ELR (cell line): ENCODE measurements around the gene FGD5.

ENCODE experiments used
- DNase-seq: peaks from one replicate; pipeline ENCODE4 v3.0.0-alpha.2; 2015; ENCODE audit warnings: low read depth

Gene FGD5

DNA sequence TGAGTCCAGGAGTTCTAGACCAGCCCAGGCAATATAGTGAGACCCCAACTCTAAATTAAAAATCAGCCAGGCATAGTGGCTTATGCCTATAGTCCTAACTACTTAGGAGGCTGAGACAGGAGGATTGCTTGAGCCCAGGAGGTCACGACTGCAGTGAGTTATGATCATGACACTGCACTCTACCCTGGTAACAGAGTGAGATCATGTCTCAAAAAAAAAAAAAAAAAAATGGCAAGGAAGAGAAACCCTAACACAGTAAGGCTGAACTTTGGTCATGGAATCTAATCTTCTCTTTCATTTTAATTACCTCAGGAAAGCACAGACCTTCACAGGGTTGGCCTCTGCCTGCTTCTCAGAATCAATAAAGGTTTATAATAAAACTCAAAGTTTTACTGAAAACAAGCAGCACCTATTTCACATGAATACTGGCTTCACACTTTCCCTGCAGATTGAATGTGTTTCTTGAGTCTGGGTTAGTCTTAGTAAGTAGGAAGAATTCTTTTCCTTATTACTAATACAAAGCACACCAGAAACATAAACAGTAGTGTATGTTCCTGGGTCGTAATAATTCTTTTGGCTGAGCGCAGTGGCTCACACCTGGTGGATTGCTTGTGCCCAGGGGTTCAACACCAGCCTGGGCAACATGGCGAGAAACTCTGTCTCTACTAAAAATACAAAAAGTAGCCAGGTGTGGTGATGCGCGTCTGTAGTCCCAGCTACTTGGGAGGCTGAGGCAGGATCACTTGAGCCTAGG lies 117.0 kb downstream of the FGD5 start:
- DNase-seq: no peak

DNA sequence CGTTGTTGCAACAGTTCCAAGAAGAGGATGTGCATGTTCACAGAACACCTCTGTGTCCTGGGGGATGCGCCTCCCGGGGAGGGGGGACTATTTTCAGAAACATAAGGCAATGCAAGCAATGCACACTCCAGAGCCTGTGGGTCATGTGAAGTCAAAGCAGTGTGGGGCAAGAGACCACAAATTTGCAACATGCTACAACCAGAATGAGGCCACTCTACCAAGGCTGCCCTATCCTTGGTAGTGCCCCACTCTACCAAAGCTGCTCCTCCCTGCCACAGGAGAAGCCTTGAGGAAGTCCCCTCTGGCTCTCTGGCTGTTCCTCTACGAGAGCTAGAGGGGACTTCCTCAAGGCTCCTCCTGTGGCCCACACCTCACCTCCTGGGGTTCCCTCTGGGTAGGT lies 120.2 kb downstream of the FGD5 start:
- no peak for DNase-seq

DNA sequence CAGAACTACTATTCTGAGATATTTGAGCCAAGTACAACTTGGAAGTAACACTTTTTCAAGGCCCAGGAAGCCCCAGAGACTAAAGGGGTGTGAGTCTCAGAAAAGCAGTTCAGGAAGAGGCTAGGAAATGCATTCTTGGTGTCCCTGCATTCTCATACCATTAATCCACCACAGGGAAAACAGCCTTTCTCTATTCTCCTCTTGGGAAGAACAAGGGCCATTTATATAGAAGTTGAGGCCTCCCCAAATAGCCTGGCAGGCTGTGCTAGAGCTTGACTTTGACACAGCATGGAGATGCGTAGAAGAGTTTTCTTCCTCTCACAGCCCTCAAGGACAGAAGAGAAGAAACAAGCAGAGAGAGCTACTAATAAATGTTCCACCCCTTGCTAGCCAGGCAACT lies 123.1 kb downstream of the FGD5 start:
- DNase-seq: no peak

- DNase-seq: no peak
These were observed 124.3 kb downstream of the FGD5 start for GRCh38 chr3:14943042-14943441.

DNA sequence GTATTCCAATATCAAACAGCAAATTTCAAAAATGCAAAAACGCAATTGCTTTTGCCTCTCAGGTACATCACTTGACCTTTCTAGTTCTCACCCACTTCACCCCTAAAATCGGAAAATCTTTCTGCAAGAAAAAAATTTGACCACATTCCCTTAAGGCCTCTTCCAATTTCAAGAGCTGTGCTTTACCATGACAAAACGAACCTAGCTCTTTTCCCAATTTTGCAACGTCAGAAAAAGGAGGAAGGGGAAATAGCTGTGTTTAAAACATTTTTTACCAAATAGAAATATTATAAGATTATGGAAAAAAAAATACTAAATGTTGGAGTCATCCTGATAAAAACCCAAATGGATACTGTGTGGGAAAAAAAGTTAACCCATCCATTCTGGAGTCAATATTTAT lies 127.5 kb downstream of the FGD5 start:
- no peak for DNase-seq

DNA sequence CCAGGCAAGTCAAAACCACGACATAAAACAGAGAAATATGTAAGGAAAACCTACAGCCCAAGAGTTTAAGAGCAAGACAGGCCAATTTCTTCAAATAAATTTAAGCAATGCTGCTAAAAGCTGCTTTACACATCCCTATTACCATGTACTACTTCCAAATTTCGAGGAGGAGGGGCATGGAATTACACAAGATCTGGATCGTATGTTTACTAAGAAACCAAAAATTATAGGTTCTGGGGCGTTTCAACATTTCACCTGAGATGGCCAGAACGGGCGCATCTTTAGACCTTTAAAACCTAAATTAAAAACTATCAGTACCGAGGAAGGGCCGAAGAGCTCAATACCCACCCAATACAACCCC lies 128.0 kb downstream of the FGD5 start:
- no peak for DNase-seq

DNA sequence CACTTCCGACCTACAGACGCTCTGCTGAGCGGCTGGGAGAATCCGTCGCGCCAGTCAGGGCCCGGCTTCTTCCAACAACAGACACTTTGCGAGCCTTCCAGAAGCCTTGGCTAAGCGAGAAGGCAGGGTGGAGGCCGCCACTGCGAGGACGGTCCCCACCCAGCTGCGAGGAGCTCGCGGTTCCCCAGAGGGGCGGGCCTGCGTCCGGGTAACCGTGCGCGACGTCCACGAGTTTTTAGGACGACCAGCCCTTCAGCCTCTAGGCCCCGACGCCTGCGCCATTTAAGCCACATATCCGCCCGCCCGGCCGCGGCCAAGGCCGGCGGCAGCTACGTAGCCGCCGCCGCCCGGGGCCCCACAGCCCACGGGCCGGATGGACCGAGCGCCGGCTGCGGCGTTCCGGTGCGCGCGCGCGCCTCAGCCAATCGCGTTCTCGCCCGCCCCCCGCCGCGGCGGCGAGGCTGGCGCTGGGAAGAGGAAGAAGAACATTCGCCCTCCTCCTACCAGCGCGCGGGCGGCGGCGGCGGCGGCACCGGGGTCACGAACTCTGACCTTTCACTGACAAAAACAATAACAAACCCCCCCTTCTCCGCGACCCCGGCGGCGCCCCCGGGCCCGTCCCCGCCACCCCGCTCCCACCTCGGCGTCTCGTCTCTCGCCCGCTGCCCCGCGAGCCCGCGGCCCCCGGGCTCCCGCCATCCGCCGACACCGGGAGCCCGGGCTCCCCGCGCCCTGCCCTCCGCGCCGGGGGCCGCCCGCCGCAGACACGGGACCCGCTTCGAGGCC lies 128.5 kb downstream of the FGD5 start, which contains the start of gene NR2C2:
Gene NR2C2 (plus strand): TSS at position 484 of the 786 bp plus-strand sequence. CDS start 56,332 bp downstream, outside the sequence.
- DNase-seq: peak; percentile 80

GRCh38 chr3:14947886-14948608 lies 129.3 kb downstream of the FGD5 start:
- DNase-seq: peak; percentile 95

DNA sequence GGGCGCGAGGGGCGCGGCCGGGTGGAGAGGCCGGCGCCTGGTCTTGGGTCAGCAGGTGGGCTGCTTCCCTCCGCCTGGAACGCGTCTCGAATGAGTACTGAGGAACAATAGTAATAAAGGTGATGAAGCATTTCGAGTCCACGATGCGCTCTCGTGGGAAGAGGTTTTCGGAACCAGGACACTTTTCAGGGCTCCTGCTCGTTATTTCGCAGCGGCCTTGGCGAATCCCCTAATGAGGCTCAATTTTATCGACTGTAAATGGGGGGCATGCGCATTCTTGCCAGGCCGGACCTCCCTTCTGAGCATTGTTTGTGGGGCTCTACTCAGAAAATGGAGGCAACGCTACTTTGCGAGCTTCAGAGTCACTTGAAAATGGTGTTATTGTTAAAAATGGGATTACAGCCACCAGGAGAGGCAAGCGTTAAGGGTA lies 129.9 kb downstream of the FGD5 start:
- DNase-seq: no peak

DNA sequence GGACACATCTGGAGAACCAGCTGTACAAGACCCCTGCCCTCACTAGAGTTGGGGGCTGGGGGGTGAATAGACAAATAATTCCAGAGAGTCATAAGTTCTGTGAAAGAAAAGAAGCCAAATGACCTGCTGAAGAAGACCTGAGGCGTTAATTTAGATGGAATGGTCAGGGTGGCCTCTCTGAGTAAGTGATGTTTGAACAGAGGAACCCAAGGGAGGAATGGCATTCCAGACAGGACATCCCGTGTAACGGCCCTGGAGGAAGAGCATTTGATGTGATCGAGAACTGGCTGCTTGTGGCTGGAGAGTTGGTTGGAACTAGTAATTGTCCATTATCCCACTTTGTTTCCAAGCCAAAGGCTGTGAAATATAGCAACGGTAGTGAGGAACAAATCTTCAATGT lies 130.4 kb downstream of the FGD5 start:
- peak; percentile 32 for DNase-seq

DNA sequence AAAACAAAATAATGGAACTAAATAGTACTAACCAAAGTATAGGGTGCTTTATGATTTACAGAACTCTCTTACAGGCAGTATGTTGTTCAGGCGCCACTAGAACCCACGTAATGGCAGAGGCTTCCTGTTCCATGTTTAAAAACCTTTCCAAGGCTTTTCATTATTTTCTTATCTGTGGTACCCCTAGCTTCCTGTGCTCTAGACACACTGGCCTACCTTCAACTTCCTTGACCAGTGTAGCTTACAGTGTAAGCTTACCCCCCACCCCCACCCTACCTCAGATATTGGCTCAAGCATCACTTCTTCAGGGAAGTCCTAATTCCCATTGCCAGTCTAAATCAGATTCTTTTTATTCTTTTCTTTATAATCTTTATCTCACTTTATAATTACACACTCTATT lies 131.5 kb downstream of the FGD5 start:
- no peak for DNase-seq

DNA sequence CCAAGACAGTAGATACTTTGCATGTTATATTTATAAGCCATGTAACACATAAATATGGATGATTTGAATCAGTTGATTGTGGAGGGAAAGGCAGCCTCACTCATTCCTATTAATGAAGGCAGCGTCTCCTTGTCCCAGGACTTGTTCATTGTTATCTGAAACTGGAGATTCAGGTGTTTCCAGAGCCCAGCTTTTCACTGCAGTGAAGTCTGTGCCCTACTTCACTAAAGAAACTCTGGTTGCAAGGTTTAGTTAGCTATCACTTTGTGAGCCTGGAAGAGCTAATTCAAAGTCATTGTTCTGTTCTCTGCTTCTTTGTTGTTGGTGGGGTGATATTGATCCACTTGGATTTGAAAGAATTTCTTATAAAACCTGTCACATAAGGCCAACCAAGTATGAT lies 138.4 kb downstream of the FGD5 start:
- DNase-seq: no peak

DNA sequence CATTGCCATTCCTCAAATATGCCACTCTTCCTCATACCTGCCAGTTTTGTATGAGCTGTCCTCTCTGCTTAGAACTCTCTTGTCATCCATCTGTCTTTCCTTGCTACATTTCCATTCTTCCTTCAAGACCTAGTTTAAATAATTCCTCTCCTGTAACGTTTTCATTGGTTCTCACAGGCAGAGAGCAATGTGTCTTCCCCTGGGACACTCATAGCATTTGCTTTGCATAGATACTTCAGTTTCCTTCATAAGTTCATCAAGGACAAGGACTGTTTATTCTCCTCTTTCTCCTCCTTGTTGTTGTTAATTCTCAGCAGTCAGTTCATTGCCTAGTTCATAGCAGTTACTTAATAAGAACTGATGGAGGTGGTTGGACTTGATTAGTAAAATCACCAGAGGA lies 139.2 kb downstream of the FGD5 start:
- DNase-seq: no peak

- DNase-seq: no peak
These were observed 140.7 kb downstream of the FGD5 start for GRCh38 chr3:14959359-14959943.

GRCh38 chr3:14962762-14963161 lies 144.0 kb downstream of the FGD5 start:
- peak; percentile 92 for DNase-seq

DNA sequence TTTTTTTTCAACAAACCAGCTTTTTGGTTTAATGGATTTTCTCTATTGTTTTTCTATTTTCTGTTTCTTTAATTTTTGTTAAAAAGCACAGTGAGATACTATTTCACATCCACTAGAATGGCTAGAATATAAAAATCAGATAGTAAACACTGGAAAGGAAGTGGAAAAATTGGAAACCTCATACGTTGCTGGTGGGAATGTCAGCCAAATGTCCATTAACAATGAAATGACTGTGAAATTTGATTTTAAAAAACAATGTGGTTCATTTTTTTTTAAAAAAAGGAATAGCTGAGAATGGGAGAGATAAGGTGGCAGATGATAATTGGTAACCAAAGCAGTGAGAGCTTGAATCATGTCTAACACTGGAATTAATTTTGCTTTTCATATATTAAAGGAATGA lies 148.5 kb downstream of the FGD5 start:
- DNase-seq: no peak

DNA sequence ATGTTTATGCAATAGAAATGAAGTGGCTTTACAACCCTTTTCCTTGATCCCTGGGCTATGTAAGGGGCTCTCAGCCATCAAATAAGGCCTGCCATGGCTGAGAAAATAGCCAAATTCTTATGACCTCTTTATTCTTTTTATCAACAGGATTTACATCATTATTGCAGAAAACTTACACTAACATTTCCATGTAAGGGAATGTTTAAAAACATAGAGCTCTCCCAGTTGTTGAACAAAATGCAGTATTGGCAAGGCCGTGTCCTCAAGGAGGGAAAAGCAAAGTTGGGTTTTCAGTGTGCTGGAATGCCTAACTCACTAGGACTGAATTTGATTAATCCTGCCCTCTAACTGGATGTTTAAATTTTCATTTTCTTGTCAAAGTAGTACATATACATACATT lies 150.9 kb downstream of the FGD5 start:
- DNase-seq: no peak

DNA sequence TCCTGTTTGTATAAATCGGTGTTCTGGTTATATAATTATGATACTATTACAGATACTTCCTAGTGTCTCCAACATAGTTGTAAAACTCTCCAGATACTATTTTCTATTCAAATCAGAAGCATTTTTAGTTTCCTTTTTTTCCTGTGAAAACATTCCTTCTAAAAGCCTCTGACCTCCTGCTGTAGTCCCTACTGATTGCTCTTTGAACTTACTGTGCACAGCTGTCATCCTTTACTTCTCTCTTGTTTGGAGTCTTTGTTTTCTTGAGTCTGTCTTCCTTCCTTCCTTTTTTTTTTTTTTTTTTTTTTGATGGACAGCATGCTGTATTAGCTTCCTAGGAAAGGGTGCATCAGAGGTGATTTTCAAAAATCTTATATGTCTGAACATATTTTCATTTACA lies 157.6 kb downstream of the FGD5 start:
- DNase-seq: no peak

DNA sequence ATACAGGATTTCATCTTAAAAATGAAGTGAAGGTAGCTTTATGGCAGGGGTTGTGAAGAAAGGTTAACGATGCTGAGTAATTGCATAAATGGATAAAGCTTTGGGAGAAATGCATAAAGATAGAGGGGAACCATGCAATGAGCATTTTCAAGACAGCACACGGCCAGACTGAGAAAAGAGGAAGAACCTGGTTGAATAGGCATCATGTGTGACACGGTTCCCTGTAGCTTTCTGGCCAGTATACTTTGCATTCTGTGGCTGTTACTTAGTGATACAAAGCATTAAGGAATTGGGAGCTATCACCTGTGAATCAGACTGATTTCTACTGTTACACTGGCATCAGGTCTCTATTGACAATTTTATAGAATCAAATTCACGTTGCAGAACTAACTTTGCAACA lies 161.9 kb downstream of the FGD5 start:
- DNase-seq: no peak
